Effector CD4-positive, alpha-beta T cell (primary cell): ENCODE measurements around the gene PKP3.
A peak's percentile ranks its signal among the peaks of the same experiment; 100 is the strongest.
"Not testable (repeated sequence)": the region's sequence is repeated elsewhere in the genome, so short reads cannot be mapped to it uniquely, and the experiment has no call there.

Experiments used
- DNase-seq: peaks from one replicate; pipeline ENCODE4 v3.0.0-alpha.2; 2020

The PKP3 gene

GRCh38 chr11:432501-433100 lies 38.6 kb downstream of the PKP3 start:
- no peak for DNase-seq

DNA sequence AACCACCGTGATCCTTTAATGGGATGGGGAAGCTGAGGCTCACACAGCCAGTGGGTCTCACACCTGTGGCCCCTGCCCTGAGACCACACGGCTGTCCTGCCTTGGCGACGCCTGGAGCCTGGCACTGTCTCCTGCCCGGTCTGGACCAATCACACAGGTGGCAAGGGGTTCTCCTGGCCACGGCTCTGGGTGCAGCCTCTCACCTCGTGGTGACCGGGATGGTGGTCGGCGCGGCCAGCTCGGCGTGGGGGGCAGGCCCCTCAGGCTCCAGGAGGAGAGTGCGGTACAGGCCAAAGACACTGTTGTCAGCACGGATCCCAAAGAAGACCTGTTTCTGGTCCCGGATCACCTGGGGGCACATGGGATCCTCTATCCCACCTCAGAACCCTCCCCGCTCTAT lies 39.1 kb downstream of the PKP3 start:
- no peak for DNase-seq

DNA sequence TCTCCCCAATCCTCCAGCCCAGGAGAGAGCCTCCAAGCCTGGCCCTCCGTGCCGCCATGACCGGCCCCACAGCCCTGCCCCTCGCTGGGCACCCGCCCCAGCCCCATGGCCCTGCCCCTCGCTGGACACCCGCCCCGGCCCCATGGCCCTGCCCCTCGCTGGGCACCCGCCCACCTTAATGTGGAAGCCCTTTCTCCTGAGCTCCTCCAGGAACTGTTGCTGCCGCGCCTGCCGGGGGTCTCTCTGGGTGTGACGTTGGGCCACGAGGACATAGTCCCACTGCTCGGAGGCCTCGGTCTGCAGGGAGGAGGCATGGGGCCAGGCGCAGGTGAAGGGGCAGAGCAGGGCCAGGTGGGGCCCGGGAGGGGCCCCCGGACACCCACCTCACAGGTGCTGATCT lies 39.6 kb downstream of the PKP3 start:
- no peak for DNase-seq

GRCh38 chr11:434496-434895 lies 40.5 kb downstream of the PKP3 start:
- DNase-seq = no peak

GRCh38 chr11:434999-435740 lies 41.2 kb downstream of the PKP3 start:
- DNase-seq = not testable (repeated sequence)

GRCh38 chr11:437228-437870 lies 43.3 kb downstream of the PKP3 start:
- DNase-seq = no peak

DNA sequence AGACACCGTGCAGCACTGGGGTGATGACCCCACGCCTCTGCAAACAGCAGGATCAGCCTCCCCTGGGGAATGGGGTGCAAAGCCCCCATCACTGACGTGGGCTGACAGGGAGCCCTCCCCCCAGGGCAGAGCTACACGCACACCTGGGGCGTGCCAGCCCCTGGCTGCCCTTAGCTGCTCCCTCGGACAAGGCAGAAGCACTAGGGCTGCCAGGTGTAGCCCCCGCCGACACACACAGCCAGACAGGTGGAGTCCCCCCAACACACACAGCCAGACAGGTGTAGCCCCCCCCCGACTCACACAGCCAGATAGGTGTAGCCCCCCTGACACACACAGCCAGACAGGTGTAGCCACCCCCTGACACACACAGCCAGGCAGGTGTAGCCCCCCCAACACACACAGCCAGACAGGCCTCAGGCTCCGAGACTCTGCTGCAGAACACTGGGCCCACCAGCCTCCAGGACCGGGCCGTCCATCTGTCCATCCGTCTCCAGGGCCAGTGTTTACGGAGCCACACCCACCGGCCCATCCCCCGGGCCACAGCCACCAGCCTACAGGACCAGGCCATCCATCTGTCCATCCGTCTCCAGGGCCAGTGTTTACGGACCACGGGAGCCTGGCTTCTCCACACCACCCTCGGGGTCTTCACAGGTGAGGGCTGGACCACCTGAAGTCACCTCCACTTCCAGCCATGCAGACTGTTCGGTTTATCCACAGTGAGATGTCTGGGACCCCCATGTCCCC lies 44.3 kb downstream of the PKP3 start:
- DNase-seq = no peak

DNA sequence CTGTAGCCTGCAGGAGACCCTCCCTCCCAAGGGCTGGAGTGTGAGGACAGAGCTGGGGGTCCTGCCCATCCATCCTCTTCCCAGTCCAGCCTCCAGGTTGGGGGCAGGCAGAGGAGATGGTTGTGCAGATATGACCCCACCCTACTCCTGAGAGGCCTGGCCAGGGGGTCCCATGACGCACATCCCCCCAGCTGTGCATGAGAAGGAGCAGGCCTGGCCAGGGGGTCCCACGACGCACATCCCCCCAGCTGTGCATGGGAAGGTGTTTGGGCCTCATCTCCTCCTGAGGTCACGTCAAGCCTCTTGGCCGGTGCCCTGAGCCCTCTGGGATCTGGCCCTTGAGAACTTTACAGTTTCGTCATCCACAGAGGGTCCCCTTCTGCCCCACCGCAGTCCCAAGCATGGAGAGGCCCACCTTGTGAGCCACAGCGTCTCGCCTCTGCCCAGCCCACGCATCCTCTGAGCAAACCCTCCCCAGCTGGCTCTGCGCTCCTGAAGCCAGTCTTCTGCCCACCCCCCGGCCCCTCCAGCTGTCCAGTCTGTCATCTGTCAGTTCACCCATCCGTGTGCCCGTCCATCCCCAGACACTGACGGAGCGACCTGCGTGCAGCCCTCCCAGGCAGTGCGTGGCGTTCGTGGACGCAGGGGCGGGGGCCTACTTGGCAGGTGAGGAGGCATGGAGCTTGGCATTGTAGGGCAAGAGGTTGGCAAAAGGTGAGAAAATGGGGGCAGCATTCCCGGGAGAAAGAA lies 45.5 kb downstream of the PKP3 start:
- DNase-seq = no peak

- no peak for DNase-seq
Observed at GRCh38 chr11:440065-441042, 46.3 kb downstream of the PKP3 start.

DNA sequence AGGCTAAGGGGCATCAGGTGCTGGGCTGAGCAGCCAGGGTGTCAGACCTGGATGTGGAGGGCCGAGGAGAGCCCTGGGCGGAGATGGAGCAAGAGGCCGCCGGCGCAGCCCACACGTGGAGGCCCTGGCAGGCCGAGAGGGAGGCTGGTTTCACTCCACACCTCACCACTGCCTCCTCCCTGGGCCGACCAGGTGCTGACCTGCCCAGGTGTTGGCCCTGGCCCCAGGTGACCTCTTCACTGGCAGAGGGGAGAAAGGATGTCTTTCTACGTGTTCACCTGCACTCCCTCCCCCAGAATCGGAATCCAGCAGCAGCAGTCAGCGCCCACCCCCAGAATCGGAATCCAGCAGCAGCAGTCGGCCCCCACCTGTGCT lies 47.0 kb downstream of the PKP3 start:
- no peak for DNase-seq

DNA sequence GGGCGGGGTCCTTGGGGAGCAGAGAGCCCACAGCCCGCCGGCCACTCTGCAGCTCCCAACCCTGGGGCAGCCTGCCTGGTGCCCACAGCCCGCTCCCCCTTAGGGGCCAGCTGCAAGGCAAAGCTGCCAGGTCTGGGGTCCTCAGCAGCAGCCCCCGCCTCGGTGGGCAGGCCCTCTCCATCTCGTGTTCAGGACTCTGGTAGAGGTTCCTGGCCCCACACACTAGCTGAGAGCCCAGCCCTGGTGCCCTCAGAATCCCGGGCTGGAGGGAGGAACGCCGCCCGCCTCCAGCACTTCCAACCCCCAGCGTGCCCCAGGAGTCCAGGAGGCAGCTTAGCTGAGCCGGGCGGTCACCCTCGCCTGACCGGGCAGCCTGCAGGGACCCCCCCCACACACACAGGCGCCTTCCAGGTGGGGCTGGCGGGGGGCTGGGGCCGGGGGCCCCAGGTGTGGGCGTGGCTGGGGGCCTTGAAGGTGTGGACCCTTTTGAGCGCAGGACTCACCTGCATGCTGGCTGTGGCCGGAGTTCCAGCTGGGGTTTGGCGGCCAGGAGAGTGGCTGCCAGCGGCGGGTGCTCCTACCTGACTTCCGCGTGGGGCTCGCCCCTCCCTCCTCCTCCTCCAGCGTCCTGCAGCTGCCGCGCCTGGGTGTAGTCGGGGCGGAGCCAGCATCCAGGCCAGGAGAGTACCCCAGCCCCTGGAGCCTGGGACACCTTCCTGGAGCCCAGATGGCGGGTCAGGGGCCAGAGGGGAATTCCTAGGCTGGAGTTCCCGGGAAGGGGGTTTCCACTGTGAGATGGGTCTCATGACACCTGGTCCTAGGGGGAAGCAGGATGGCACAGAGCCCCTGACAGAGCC lies 47.6 kb downstream of the PKP3 start, which contains the start of gene ANO9:
Gene ANO9, minus strand, starts transcription at position 594 of the 857 bp plus-strand sequence. Its CDS starts 85 bp downstream, at position 509.
- peak; percentile 52 for DNase-seq

DNA sequence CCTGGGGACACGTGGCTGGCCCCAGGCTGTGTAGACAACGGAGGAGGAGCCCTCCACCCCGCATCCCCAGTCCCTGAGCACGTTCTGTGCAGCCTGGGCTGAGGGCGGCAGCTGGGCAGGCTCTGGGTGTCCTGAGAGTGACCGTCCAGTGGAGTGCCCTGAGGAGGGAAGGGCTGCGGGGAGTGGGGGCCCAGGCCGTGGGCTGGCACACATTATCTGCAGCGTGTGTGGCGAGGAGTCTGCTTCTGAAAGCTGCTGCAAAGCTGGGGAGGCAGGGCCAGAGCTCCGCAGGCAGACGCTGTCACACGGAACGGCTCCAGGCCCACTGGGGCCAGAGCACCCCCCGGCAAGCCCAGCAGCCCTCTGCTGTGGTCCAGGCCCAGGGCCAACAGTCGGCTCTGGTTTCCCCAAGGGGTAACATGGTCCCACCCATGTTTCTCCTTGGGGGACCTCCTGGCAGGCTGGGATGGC lies 48.6 kb downstream of the PKP3 start:
- DNase-seq = no peak

DNA sequence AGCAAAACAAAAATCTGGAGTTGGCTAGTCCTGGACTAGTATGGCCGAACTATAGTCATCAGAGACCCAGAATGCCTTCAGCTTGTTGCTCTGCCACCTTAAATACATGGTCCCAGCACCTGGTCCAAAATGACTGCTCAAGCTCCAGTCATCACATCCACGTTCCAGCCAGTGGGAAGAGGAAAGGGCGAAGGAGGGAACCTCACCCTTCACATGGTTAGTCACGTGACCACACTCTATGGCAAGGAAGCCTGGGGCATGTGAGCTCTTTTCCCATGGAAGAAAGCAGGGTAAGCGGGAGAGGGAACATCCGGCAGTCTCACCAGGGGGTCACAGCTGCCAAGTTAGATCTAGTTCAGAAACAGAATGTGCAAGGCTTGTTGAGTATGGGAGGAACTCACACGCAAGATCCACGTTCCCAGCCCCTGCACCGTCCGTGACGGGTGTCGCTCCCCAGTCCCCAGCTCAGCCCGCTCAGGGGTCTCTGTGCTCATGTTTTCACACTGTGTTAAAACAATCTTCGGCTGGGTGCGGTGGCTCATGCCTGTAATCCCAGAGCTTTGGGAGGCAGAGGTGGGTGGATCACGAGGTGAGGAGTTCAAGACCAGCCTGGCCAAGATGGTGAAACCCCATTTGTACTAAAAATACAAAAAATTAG lies 49.7 kb downstream of the PKP3 start:
- DNase-seq = no peak

- no peak for DNase-seq
Observed at GRCh38 chr11:444396-445144, 50.6 kb downstream of the PKP3 start.

- DNase-seq = no peak
Observed at GRCh38 chr11:445765-446588, 52.0 kb downstream of the PKP3 start.

DNA sequence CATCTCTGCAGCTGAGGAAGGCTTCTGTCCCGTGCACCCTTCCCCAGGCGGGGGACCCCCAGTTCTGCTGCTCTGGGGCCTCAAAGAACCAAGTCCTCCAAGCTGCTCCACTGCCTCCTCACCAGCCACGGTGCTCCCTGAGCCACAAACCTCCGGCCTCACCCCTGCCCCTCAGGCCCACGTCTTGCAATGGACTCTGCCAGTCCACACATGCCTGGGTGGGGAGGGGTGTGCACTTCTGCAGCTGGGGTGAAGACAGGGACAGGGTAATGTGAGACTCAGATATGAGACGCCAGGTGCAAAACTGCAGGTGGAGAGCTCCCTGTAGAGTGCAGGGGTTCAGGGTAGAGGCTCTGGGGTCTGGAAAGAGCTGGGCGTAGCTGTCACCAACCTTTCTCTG lies 52.9 kb downstream of the PKP3 start:
- no peak for DNase-seq

DNA sequence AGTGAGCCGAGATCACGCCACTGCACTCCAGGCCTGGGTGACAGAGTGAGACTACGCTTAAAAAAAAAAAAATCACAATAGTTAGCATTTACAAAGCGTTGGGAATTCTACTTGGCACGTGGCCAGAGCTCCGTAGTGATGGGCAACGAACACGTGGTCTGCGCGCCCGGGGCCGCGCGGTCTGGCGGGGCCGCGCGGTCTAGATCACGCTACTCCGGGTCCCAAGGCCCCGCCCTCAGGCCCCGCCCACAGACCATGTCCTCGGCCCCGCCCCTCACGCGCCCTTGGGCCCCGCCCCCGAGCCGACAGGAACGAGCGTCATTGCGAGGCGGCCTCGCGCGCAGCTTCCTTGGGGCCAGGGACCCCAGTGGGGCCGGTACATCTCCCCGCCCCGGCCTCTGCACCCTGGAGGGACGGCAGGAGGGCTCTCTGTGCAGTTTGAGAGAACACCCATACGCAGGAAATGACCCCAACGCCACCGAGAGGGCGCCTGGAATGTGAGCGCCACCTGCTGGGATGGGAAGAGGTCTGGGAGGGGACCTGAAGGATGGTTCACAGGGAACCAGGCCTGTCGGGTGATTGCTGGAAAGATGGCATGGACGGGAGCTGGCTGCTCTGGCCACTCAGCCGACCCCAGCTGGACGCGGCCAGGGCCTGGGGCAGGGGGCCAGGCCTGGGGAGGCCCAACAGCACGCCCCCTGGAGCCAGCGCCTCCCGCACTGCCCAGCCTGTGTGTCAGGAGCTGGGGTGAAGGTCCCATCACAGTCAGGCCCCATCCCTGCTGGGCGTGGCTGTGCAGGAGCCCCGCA lies 54.1 kb downstream of the PKP3 start:
- DNase-seq = peak; percentile 93
